IMR-90 (cell line): Measurements from ENCODE around the gene SARM1. TPM values are rescaled to one million over a fixed set of nuclear protein-coding genes. Genes with fewer than 3 reads are reported as not detected.
A peak's percentile ranks its signal among the peaks of the same experiment; 100 is the strongest.

Experiments used
- ATAC-seq: fragments of 200-7000 bp; cut with Tn5 transposase; 2 replicates; pipeline ENCODE4 v1.9.1; 2020; ENCODE audit warnings: low read depth, mild to moderate bottlenecking, moderate library complexity
- BruUV-seq: library from RNA; stranded (reverse); fragments of 400-500 nt; replicated peaks from 2 replicates; lab custom pipeline; 2021; lab: Mats Ljungman, UMichigan
- CTCF ChIA-PET: fragments of 300-600 bp; formaldehyde crosslinking; extraction: SDS; loops from one replicate; lab custom pipeline; 2021; ENCODE audit warnings: antibody characterized with exemption; lab: Yijun Ruan, JAX
- POLR2A ChIA-PET: fragments of 300-600 bp; sonication (Branson Sonifier 250); formaldehyde crosslinking; loops from one replicate; lab custom pipeline; 2022; ENCODE audit warnings: antibody characterized with exemption; ENCODE audit not compliant: unreplicated experiment; lab: Charles Lee
- DNase-seq: peaks from one replicate; pipeline ENCODE4 v3.0.0; 2013
- H2AFZ ChIP-seq: replicated peaks from 2 replicates; pipeline ENCODE3; 2013; ENCODE audit warnings: low read length, mild to moderate bottlenecking; ENCODE audit not compliant: poor library complexity
- H2AK5ac ChIP-seq: 2 replicates; pipeline ENCODE4 v1.6.1; 2013; ENCODE audit warnings: low read depth, low read length, inconsistent platforms
- H2AK9ac ChIP-seq: replicated peaks from 2 replicates; pipeline ENCODE3; 2013; ENCODE audit warnings: mild to moderate bottlenecking, low read depth, low read length, moderate library complexity; ENCODE audit not compliant: poor library complexity
- H2BK120ac ChIP-seq: 2 replicates; pipeline ENCODE4 v1.6.1; 2013; ENCODE audit warnings: low read depth, low read length, inconsistent platforms
- H2BK15ac ChIP-seq: 3 replicates; pipeline ENCODE4 v1.6.1; 2013; ENCODE audit warnings: low read depth, low read length, inconsistent platforms
- H2BK20ac ChIP-seq: 2 replicates; pipeline ENCODE4 v1.6.1; 2013; ENCODE audit warnings: low read depth, mild to moderate bottlenecking, inconsistent platforms, low read length, moderate library complexity
- H2BK5ac ChIP-seq: 2 replicates; pipeline ENCODE4 v1.6.1; 2013; ENCODE audit warnings: mild to moderate bottlenecking, low read depth, low read length, inconsistent platforms; ENCODE audit not compliant: poor library complexity, severe bottlenecking
- H3K14ac ChIP-seq: replicated peaks from 2 replicates; pipeline ENCODE4 v1.6.1; 2013; ENCODE audit warnings: low read depth, low read length, inconsistent platforms
- H3K18ac ChIP-seq: 2 replicates; pipeline ENCODE4 v1.6.1; 2013; ENCODE audit warnings: low read depth, low read length, control low read depth
- H3K23ac ChIP-seq: 2 replicates; pipeline ENCODE4 v1.6.1; 2013; ENCODE audit warnings: low read depth, low read length, inconsistent platforms
- H3K27ac ChIP-seq: 2 replicates; pipeline ENCODE4 v1.5.1; 2013; ENCODE audit warnings: mild to moderate bottlenecking, control low read depth, low read length; ENCODE audit not compliant: insufficient read depth
- H3K27me3 ChIP-seq: 2 replicates; pipeline ENCODE4 v1.6.1; 2013; ENCODE audit warnings: low read length; ENCODE audit not compliant: control insufficient read depth, insufficient read depth
- H3K36me3 ChIP-seq: 2 replicates; pipeline ENCODE4 v1.6.1; 2013; ENCODE audit warnings: low read length, mixed read lengths; ENCODE audit not compliant: control insufficient read depth, insufficient read depth
- H3K4ac ChIP-seq: 2 replicates; pipeline ENCODE4 v1.6.1; 2013; ENCODE audit warnings: low read depth, low read length, inconsistent platforms
- H3K4me1 ChIP-seq: 2 replicates; pipeline ENCODE4 v1.6.1; 2013; ENCODE audit warnings: low read length, mixed read lengths; ENCODE audit not compliant: control insufficient read depth, insufficient read depth
- H3K4me2 ChIP-seq: 2 replicates; pipeline ENCODE4 v1.6.1; 2013; ENCODE audit warnings: low read depth, mild to moderate bottlenecking, control low read depth, low read length, moderate library complexity
- H3K4me3 ChIP-seq: 2 replicates; pipeline ENCODE4 v1.5.1; 2013; ENCODE audit warnings: low read depth, mild to moderate bottlenecking, control low read depth, low read length, moderate library complexity; ENCODE audit not compliant: insufficient read depth
- H3K56ac ChIP-seq: 2 replicates; pipeline ENCODE4 v1.6.1; 2013; ENCODE audit warnings: low read length, inconsistent platforms; ENCODE audit not compliant: insufficient read depth; ENCODE audit errors: extremely low read depth
- H3K79me1 ChIP-seq, 2 experiments: 2 replicates each; pipeline ENCODE4 v1.6.1; 2013; ENCODE audit warnings: low read length in 2 of 2, inconsistent platforms in 1 of 2, low read depth in 1 of 2
- H3K9ac ChIP-seq: 2 replicates; pipeline ENCODE4 v1.6.1; 2013; ENCODE audit warnings: low read depth, low read length, control low read depth
- H3K9me1 ChIP-seq: 2 replicates; pipeline ENCODE4 v1.6.1; 2013; ENCODE audit warnings: low read length, inconsistent platforms; ENCODE audit not compliant: insufficient read depth
- H3K9me3 ChIP-seq: 2 replicates; pipeline ENCODE4 v1.6.1; 2013; ENCODE audit warnings: low read length; ENCODE audit not compliant: control insufficient read depth, insufficient read depth
- H4K20me1 ChIP-seq: 2 replicates; pipeline ENCODE4 v1.6.1; 2013; ENCODE audit warnings: low read length, inconsistent platforms; ENCODE audit not compliant: insufficient read depth
- H4K5ac ChIP-seq: 2 replicates; pipeline ENCODE4 v1.6.1; 2013; ENCODE audit warnings: mild to moderate bottlenecking, low read depth, low read length, control low read depth
- H4K8ac ChIP-seq, 2 experiments: 2 replicates each; pipeline ENCODE4 v1.6.1; 2013; ENCODE audit warnings: low read depth in 2 of 2, low read length in 2 of 2, control low read depth in 1 of 2, inconsistent platforms in 1 of 2
- H4K91ac ChIP-seq: 2 replicates; pipeline ENCODE4 v1.6.1; 2013; ENCODE audit warnings: low read depth, low read length, inconsistent platforms; ENCODE audit not compliant: insufficient read depth
- CHD1 ChIP-seq: IDR thresholded peaks from 2 replicates; pipeline ENCODE4 v1.6.1; 2012; ENCODE audit warnings: low read depth, low read length, improper control_type of control experiment
- MAFK ChIP-seq: IDR thresholded peaks from 2 replicates; pipeline ENCODE4 v1.6.1; 2012; ENCODE audit warnings: low read depth, low read length, improper control_type of control experiment
- MAZ ChIP-seq: IDR thresholded peaks from 2 replicates; pipeline ENCODE4 v1.6.1; 2012; ENCODE audit warnings: low read depth, mild to moderate bottlenecking, low read length, improper control_type of control experiment, moderate library complexity, borderline replicate concordance
- MXI1 ChIP-seq: IDR thresholded peaks from 2 replicates; pipeline ENCODE4 v1.6.1; 2012; ENCODE audit warnings: low read depth, mild to moderate bottlenecking, low read length, moderate library complexity, borderline replicate concordance
- POLR2A ChIP-seq: IDR thresholded peaks from 2 replicates; pipeline ENCODE4 v1.6.1; 2012; ENCODE audit warnings: mild to moderate bottlenecking, low read depth, low read length
- RCOR1 ChIP-seq: IDR thresholded peaks from 2 replicates; pipeline ENCODE4 v1.6.1; 2012; ENCODE audit warnings: mild to moderate bottlenecking, low read length, improper control_type of control experiment; ENCODE audit not compliant: insufficient replicate concordance
- WGBS, 2 experiments: methylation state at CpG; one replicate each; pipeline versions ENCODE4 v1.1.5 to v1.1.7; 2013; ENCODE audit warnings: missing lambda C conversion rate in 2 of 2; ENCODE audit not compliant: insufficient read length in 1 of 2; ENCODE audit errors: extremely low coverage in 2 of 2; 5-methylcytosine and 5-hydroxymethylcytosine counted together
- dilution Hi-C: fragments of 300-500 bp; cut with HindIII; formaldehyde crosslinking; loops from one replicate; pipeline ENCODE4 v1.14.3; 2018; ENCODE audit warnings: low sequenced_read_pairs; ENCODE audit not compliant: unreplicated experiment
- in situ Hi-C: fragments of 300-500 bp; cut with MboI; formaldehyde crosslinking; loops from 3 replicates; pipeline ENCODE4 v1.14.3; 2019; ENCODE audit warnings: low sequenced_read_pairs, inconsistent platforms, mixed read lengths
- intact Hi-C: fragments of 100-400 bp; cut with micrococcal nuclease; formaldehyde crosslinking; loops from 2 replicates; pipeline ENCODE4 v1.10.0; 2022
- polyA plus RNA-seq, 3 experiments: library from polyadenylated mRNA; depleted of rRNA; stranded (reverse); fragments of >200 nt; gene quantifications; 2 replicates each; pipeline ENCODE4 v1.2.3, GENCODE V29; 2012; ENCODE audit warnings: low replicate concordance in 1 of 3
- total RNA-seq: library from RNA; depleted of rRNA; stranded (reverse); fragments of >200 nt; gene quantifications from 2 replicates; pipeline ENCODE4 v1.2.3, GENCODE V29; 2012
- TF ChIP-seq, protein P1 (sequence below): fragments of 150-350 bp; IDR thresholded peaks from 2 replicates; pipeline ENCODE4 v1.6.1; 2016; ENCODE audit warnings: low read depth, mild to moderate bottlenecking, low read length, moderate library complexity, borderline replicate concordance

SARM1 gene
- total and polyA plus RNA-seq, 2 of the 4 experiments (the other 2 are of a cell fraction), result 3.4 to 11.4 TPM

DNA sequence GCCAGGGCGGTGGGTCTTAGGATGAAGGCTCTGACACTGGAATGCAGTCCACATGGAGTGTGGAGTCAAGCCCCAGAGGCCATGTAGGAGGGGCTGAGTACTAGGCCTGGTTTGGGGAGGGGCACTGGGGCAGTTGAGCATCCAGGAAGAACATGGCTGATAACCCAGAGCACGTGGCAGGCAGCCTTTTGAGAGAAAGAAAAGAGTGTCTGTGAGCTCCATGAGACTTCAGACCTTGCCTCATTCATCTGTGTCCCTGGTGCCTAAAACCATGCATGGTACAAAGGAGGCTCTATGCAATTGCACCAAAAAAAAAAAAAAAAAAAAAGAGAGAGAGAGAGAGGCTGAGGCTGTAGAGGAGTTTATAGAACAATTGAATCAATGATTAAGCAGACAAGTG, 19.9 kb downstream of the SARM1 start:
- H3K56ac ChIP-seq, result no peak overlapping the region; the same call in 1 of the 2 replicates
- no peaks in the 10 kb centered on the region for H3K27me3 ChIP-seq
- no peaks in the 10 kb centered on the region for H4K20me1 ChIP-seq
- H3K4ac ChIP-seq, result no peak overlapping the region
- H2BK120ac ChIP-seq, result no peak overlapping the region
- no peak overlapping the region for H3K14ac ChIP-seq
- H3K4me3 ChIP-seq, result no peak overlapping the region
- H3K79me1 ChIP-seq, result no peaks in the 10 kb centered on the region
- H2AK9ac ChIP-seq, result no peak overlapping the region
- no peak overlapping the region for H4K91ac ChIP-seq
- intact Hi-C loops (no loop called here), dilution Hi-C loops (no loop called here), in situ Hi-C loops (no loop called here)
- H2BK5ac ChIP-seq, result no peak overlapping the region
- H3K36me3 ChIP-seq, result peaks cover 31% of the 10 kb centered on the region
- CTCF ChIA-PET, result interaction anchor here (0.6 kb wide), 1 partner anchor 88 kb away, joined by 5 read pairs; no protein-coding TSS in a partner anchor
- no peak for TF ChIP-seq RCOR1
- no peak for TF ChIP-seq MAFK
- TF ChIP-seq MXI1, result no peak
- TF ChIP-seq MAZ, result no peak
- no peak for TF ChIP-seq CHD1
- TF ChIP-seq, protein P1, sequence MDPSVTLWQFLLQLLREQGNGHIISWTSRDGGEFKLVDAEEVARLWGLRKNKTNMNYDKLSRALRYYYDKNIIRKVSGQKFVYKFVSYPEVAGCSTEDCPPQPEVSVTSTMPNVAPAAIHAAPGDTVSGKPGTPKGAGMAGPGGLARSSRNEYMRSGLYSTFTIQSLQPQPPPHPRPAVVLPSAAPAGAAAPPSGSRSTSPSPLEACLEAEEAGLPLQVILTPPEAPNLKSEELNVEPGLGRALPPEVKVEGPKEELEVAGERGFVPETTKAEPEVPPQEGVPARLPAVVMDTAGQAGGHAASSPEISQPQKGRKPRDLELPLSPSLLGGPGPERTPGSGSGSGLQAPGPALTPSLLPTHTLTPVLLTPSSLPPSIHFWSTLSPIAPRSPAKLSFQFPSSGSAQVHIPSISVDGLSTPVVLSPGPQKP, result no peak
- TF ChIP-seq POLR2A, result no peak
- H4K5ac ChIP-seq, result no peak overlapping the region
- no peak overlapping the region for H3K4me2 ChIP-seq
- peaks cover 7% of the 10 kb centered on the region; the same call in 1 of the 2 replicates for H3K9me1 ChIP-seq
- H3K27ac ChIP-seq, result no peak overlapping the region
- H4K8ac ChIP-seq, result no peak overlapping the region
- ATAC-seq (no peak), DNase-seq (no peak)
- WGBS, 2 experiments, result no CpG with 5 or more reads among the region's 2 CpGs
- no peak overlapping the region for H3K23ac ChIP-seq
- H2AFZ ChIP-seq, result peak overlapping the region; percentile 15
- H3K9ac ChIP-seq, result no peak overlapping the region
- POLR2A ChIA-PET, result no interaction called here
- H2AK5ac ChIP-seq, result no peak overlapping the region
- BruUV-seq, result no TSS peak
- H2BK20ac ChIP-seq, result no peak overlapping the region
- H2BK15ac ChIP-seq, result no peak overlapping the region
- no peaks in the 10 kb centered on the region for H3K9me3 ChIP-seq
- H3K4me1 ChIP-seq, result peaks cover 9% of the 10 kb centered on the region
- no peak overlapping the region for H3K18ac ChIP-seq
